ACC112 (cell line): ENCODE measurements around the gene SLC12A9.
"Not testable (repeated sequence)": the region's sequence is repeated elsewhere in the genome, so short reads cannot be mapped to it uniquely, and the experiment has no call there.

Experiments
- H2AFZ ChIP-seq: fragments of 200-600 bp; sonication (generic); one replicate; pipeline ENCODE4 v1.6.0; 2017; ENCODE audit warnings: antibody characterized with exemption, low read length; ENCODE audit not compliant: unreplicated experiment
- H3K27ac ChIP-seq: fragments of 200-600 bp; sonication (generic); 2 replicates; pipeline ENCODE4 v1.5.1; 2014; ENCODE audit warnings: low read depth, mild to moderate bottlenecking, antibody characterized with exemption, low read length, moderate library complexity
- H3K27me3 ChIP-seq: fragments of 200-600 bp; sonication (generic); 2 replicates; pipeline ENCODE4 v1.6.1; 2014; ENCODE audit warnings: mild to moderate bottlenecking, antibody characterized with exemption, low read length, moderate library complexity, mixed read lengths; ENCODE audit not compliant: insufficient read depth
- H3K36me3 ChIP-seq: fragments of 200-600 bp; sonication (generic); 2 replicates; pipeline ENCODE4 v1.6.1; 2016; ENCODE audit warnings: mild to moderate bottlenecking, antibody characterized with exemption, low read length, moderate library complexity, mixed read lengths; ENCODE audit not compliant: insufficient read depth
- H3K4me1 ChIP-seq: fragments of 200-600 bp; sonication (generic); one replicate; pipeline ENCODE4 v1.6.1; 2016; ENCODE audit warnings: low read length, mixed read lengths; ENCODE audit not compliant: insufficient read depth, unreplicated experiment, control insufficient read depth
- H3K4me3 ChIP-seq: fragments of 200-600 bp; sonication (generic); 2 replicates; pipeline ENCODE4 v1.5.1; 2014; ENCODE audit warnings: mild to moderate bottlenecking, low read depth, low read length
- H3K79me2 ChIP-seq: fragments of 200-600 bp; sonication (generic); one replicate; pipeline ENCODE4 v1.6.0; 2016; ENCODE audit warnings: low read length; ENCODE audit not compliant: control insufficient read depth, unreplicated experiment, insufficient read depth

Gene SLC12A9

DNA sequence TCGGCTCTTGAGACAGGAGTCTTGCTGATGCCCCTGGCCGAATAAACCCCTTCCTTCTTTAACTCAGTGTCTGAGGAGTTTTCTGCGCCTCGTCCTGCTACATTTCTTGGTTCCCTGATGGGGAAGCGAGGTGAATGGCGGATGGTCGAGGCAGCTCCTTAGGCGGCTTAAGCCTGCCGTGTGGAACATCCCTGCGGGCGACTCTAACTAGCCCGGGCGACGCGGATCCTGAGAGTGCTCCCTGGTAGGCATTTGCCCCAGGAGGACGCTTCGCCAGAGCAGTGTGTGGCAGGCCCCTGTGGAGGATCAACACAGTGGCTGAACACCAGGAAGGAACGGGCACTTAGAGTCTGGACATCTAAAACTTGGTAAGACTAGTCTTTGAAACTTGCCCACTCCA lies 13.2 kb upstream of the SLC12A9 start:
- Histone ChIP-seq H3K36me3 (no peaks in the 10 kb centered on the region), H3K27ac (no peak overlapping the region), H3K4me1 (no peaks in the 10 kb centered on the region), H3K4me3 (no peak overlapping the region), H3K79me2 (no peaks in the 10 kb centered on the region), H2AFZ (no peak overlapping the region), H3K27me3 (no peaks in the 10 kb centered on the region)

- Histone ChIP-seq H3K27ac (no peak overlapping the region), H3K4me3 (no peak overlapping the region), H3K27me3 (no peaks in the 10 kb centered on the region), H3K79me2 (no peaks in the 10 kb centered on the region), H2AFZ (no peak overlapping the region), H3K4me1 (no peaks in the 10 kb centered on the region), H3K36me3 (no peaks in the 10 kb centered on the region)
Observed at GRCh38 chr7:100840470-100841100, 11.9 kb upstream of the SLC12A9 start.

- no peaks in the 10 kb centered on the region for H3K36me3 ChIP-seq
- H3K4me1 ChIP-seq: no peaks in the 10 kb centered on the region
- H3K79me2 ChIP-seq: no peaks in the 10 kb centered on the region
- H2AFZ ChIP-seq: no peak overlapping the region
- H3K27ac ChIP-seq: no peak overlapping the region
- no peaks in the 10 kb centered on the region for H3K27me3 ChIP-seq
- H3K4me3 ChIP-seq: no peak overlapping the region
Observed at GRCh38 chr7:100847360-100847759, 5.2 kb upstream of the SLC12A9 start.

- no peak overlapping the region for H3K4me3 ChIP-seq
- no peak overlapping the region for H3K27ac ChIP-seq
- no peaks in the 10 kb centered on the region for H3K79me2 ChIP-seq
- no peaks in the 10 kb centered on the region for H3K36me3 ChIP-seq
- no peaks in the 10 kb centered on the region for H3K27me3 ChIP-seq
- no peaks in the 10 kb centered on the region for H3K4me1 ChIP-seq
- H2AFZ ChIP-seq: no peak overlapping the region
Observed at GRCh38 chr7:100854146-100854895, 1.8 kb downstream of the SLC12A9 start.

DNA sequence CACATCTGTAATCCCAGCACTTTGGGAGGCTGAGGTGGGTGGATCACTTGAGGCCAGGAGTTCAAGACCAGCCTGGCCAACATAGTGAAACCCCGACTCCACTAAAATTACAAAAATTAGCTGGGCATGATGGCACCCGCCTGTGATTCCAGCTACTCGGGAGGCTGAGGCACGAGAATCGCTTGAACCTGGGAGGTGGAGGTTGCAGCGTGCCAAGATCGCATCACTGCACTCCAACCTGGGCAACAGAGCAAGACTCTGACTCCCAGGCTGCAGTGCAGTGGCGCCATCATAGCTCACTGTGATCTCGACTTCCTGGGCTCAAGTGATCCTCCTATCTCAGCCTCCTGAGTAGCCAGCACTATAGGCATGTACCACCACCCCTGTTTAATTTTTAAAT lies 2.4 kb downstream of the SLC12A9 start:
- not testable (repeated sequence) for H3K36me3 ChIP-seq, H3K27me3 ChIP-seq, H2AFZ ChIP-seq, H3K79me2 ChIP-seq, H3K4me3 ChIP-seq, H3K4me1 ChIP-seq, H3K27ac ChIP-seq

DNA sequence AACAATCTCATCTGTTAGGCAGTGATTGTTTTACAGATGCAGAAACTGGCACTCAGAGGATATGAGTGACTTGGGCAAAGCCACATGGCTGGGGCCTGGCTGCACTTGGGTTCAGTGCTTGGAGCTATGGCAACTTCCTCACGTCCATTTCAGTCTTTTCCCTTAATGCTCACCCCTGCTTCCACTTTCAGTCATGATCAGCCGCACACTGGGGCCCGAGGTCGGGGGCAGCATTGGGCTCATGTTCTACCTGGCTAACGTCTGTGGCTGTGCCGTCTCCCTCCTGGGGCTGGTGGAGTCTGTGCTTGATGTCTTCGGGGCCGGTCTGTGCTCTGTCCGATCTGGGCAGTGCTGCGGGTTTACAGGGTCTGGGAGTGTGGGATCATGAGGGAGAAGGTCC lies 3.0 kb downstream of the SLC12A9 start:
- H2AFZ ChIP-seq: no peak overlapping the region
- H3K4me3 ChIP-seq: no peak overlapping the region
- peaks cover 2% of the 10 kb centered on the region; the same call in 1 of the 2 replicates for H3K36me3 ChIP-seq
- H3K27ac ChIP-seq: no peak overlapping the region
- H3K27me3 ChIP-seq: no peaks in the 10 kb centered on the region
- no peaks in the 10 kb centered on the region for H3K4me1 ChIP-seq
- no peaks in the 10 kb centered on the region for H3K79me2 ChIP-seq

- H2AFZ ChIP-seq: no peak overlapping the region
- no peaks in the 10 kb centered on the region for H3K79me2 ChIP-seq
- no peaks in the 10 kb centered on the region for H3K4me1 ChIP-seq
- no peaks in the 10 kb centered on the region for H3K27me3 ChIP-seq
- peaks cover 2% of the 10 kb centered on the region; the same call in 1 of the 2 replicates for H3K36me3 ChIP-seq
- H3K4me3 ChIP-seq: no peak overlapping the region
- no peak overlapping the region for H3K27ac ChIP-seq
Observed at GRCh38 chr7:100856871-100857282, 4.4 kb downstream of the SLC12A9 start.

DNA sequence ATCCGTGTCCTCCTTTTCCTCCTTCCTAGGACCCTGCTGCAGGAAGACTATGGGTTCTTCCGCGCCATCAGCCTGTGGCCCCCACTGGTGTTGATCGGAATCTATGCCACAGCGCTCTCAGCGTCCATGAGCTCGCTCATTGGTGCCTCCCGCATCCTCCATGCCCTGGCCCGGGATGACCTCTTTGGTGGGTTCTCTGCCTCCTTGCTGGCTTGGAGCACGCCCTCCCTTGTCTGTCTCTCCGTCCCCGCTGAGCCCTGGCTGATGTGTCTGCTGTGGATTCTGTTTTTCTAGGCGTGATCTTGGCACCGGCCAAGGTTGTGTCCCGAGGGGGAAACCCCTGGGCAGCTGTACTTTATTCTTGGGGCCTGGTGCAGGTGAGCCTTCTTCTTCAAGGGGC lies 7.3 kb downstream of the SLC12A9 start:
- Histone ChIP-seq H3K79me2 (no peaks in the 10 kb centered on the region), H3K4me3 (no peak overlapping the region), H3K36me3 (peaks cover 2% of the 10 kb centered on the region; the same call in 1 of the 2 replicates), H3K27me3 (no peaks in the 10 kb centered on the region), H2AFZ (no peak overlapping the region), H3K27ac (no peak overlapping the region), H3K4me1 (no peaks in the 10 kb centered on the region)

- H3K36me3 ChIP-seq: peaks cover 2% of the 10 kb centered on the region; the same call in 1 of the 2 replicates
- peaks cover 4% of the 10 kb centered on the region for H3K4me1 ChIP-seq
- no peak overlapping the region for H3K4me3 ChIP-seq
- no peak overlapping the region for H2AFZ ChIP-seq
- no peaks in the 10 kb centered on the region for H3K79me2 ChIP-seq
- no peaks in the 10 kb centered on the region for H3K27me3 ChIP-seq
- no peak overlapping the region for H3K27ac ChIP-seq
Observed at GRCh38 chr7:100860702-100861615, 8.4 kb downstream of the SLC12A9 start.

DNA sequence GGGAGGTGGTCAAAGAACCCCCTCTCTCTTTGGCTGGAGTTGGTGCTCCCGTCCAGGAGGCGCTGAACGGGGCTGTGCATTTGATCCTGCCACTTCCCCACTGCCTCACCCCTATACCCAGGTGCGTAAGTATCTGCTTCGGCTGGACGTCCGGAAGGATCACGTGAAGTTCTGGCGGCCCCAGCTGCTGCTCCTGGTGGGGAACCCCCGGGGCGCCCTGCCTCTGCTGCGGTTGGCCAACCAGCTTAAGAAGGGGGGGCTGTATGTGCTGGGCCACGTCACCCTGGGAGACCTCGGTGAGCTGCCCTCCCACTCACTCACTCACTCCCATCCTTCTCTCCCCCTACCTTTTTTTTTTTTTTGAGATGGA lies 9.1 kb downstream of the SLC12A9 start:
- peaks cover 11% of the 10 kb centered on the region for H3K4me1 ChIP-seq
- H2AFZ ChIP-seq: no peak overlapping the region
- peaks cover 2% of the 10 kb centered on the region; the same call in 1 of the 2 replicates for H3K36me3 ChIP-seq
- H3K4me3 ChIP-seq: no peak overlapping the region
- H3K27me3 ChIP-seq: no peaks in the 10 kb centered on the region
- no peaks in the 10 kb centered on the region for H3K79me2 ChIP-seq
- H3K27ac ChIP-seq: no peak overlapping the region
